CD8-positive, alpha-beta memory T cell (primary cell): Measurements from ENCODE around the gene MAGEF1. TPM values are rescaled to one million over a fixed set of nuclear protein-coding genes. Genes with fewer than 3 reads are reported as not detected.
A peak's percentile ranks its signal among the peaks of the same experiment; 100 is the strongest.

Experiments
- CTCF ChIA-PET: fragments of 350-600 bp; sonication (Branson Sonifier 250); formaldehyde crosslinking; loops from one replicate; lab custom pipeline; 2021; ENCODE audit warnings: antibody characterized with exemption; lab: Charles Lee
- POLR2A ChIA-PET: fragments of 350-600 bp; sonication (Branson Sonifier 250); formaldehyde crosslinking; loops from one replicate; lab custom pipeline; 2021; ENCODE audit warnings: antibody characterized with exemption; lab: Charles Lee
- DNase-seq, 5 donors: peaks; one replicate each; pipeline versions ENCODE4 v3.0.0 to v3.0.0-alpha.2; 2020 to 2022; ENCODE audit warnings: mixed read lengths in 1 of 5
- H3K27ac ChIP-seq: one replicate; pipeline ENCODE4 v1.7.0; 2013; ENCODE audit warnings: low read depth, mild to moderate bottlenecking, low read length, moderate library complexity
- H3K27me3 ChIP-seq: 2 replicates; pipeline ENCODE4 v1.7.0; 2013; ENCODE audit warnings: low read length, mild to moderate bottlenecking; ENCODE audit not compliant: insufficient read depth, poor library complexity, severe bottlenecking
- H3K36me3 ChIP-seq: 2 replicates; pipeline ENCODE4 v1.7.0; 2013; ENCODE audit warnings: mild to moderate bottlenecking, low read length, moderate library complexity; ENCODE audit not compliant: insufficient read depth
- H3K4me1 ChIP-seq: 2 replicates; pipeline ENCODE4 v1.7.0; 2013; ENCODE audit warnings: mild to moderate bottlenecking, low read length, moderate library complexity; ENCODE audit not compliant: insufficient read depth
- H3K4me3 ChIP-seq: 2 replicates; pipeline ENCODE4 v1.7.0; 2013; ENCODE audit warnings: mild to moderate bottlenecking, low read length
- H3K9me3 ChIP-seq: 2 replicates; pipeline ENCODE4 v1.7.0; 2013; ENCODE audit warnings: mild to moderate bottlenecking, low read length
- H3K27ac Mint-ChIP-seq, 8 donors: one replicate each; pipeline ENCODE4 v1.8.0; 2020 to 2021; ENCODE audit warnings: mixed read lengths in 8 of 8, mild to moderate bottlenecking in 6 of 8, inconsistent platforms in 3 of 8, moderate library complexity in 3 of 8
- H3K27me3 Mint-ChIP-seq, 2 donors: one replicate each; pipeline ENCODE4 v1.8.0; 2020 to 2021; ENCODE audit warnings: mixed read lengths in 2 of 2, mild to moderate bottlenecking in 1 of 2, moderate library complexity in 1 of 2
- H3K36me3 Mint-ChIP-seq, 3 donors: one replicate each; pipeline ENCODE4 v1.8.0; 2020 to 2021; ENCODE audit warnings: mixed read lengths in 3 of 3, inconsistent platforms in 1 of 3, mild to moderate bottlenecking in 1 of 3
- H3K4me1 Mint-ChIP-seq, 3 donors: one replicate each; pipeline ENCODE4 v1.8.0; 2020 to 2021; ENCODE audit warnings: mixed read lengths in 3 of 3, inconsistent platforms in 1 of 3, mild to moderate bottlenecking in 1 of 3
- H3K4me3 Mint-ChIP-seq, 7 donors: one replicate each; pipeline ENCODE4 v1.8.0; 2020 to 2021; ENCODE audit warnings: mixed read lengths in 7 of 7, mild to moderate bottlenecking in 6 of 7, moderate library complexity in 4 of 7, inconsistent platforms in 2 of 7
- H3K9me3 Mint-ChIP-seq, 5 donors: one replicate each; pipeline ENCODE4 v1.8.0; 2020 to 2022; ENCODE audit warnings: mixed read lengths in 5 of 5, mild to moderate bottlenecking in 3 of 5, moderate library complexity in 2 of 5, inconsistent platforms in 1 of 5
- polyA plus RNA-seq: library from polyadenylated mRNA; unstranded; fragments of 300-500 nt; fragmentation: Illumina TruSeq; gene quantifications from one replicate; pipeline ENCODE4 v1.2.3, GENCODE V29; 2021
- total RNA-seq, 2 experiments: library from RNA; stranded (reverse); gene quantifications; one replicate each; pipeline ENCODE4 v1.2.3, GENCODE V29; 2021

The MAGEF1 gene
- total and polyA plus RNA-seq, 3 experiments from 2014 or later, result 14.5 to 25.0 (median 24.5) TPM

DNA sequence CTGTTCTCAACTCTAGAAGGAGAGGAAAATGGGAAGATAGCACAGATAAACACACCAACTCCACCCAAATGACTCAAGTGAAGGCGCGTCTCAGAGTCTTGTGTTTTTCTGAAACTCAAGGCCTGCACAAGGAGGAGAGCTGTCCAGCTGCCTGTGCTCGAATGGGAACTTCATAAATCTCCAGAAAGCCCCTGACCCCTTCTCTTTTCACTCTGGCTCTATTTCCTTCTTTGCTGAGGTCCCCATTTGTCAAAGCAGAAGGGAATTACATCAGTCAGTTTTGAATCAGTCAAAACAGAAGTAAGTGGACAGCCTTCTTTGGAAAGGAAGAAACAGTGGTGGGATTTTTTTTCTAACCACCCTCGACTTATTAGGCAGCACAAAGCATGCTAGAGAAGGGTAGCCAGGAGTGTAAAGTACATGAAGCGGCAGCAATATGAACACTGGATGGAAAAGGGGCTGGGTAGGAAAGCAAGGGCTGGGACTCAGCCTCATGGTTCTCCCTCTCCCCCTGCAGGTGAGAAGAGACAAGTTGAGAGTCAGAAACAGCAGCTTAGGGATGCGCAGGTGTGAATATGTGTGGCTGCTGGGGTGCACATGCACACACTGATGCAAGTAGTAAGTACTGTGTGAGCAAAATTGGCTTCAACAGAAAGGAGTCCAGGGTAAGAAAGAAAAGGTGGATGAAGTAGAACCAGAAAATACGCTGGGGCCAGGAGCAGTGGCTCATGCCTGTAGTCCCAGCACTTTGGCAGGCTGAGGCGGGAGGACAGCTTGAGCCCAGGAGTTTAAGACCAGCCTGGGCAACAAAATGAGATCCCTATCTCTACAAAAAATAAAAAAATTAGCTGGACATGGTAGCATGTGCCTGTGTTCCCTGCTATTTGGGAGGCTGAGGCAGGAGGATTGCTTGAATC is 36.6 kb upstream of the MAGEF1 start:
- Mint-ChIP-seq H3K4me3 (no peak overlapping the region), H3K27me3 (peaks cover 16 to 37% of the 10 kb centered on the region in 2 donors), H3K4me1 (peaks cover 0 to 3% (median 0%) of the 10 kb centered on the region in 3 donors), H3K36me3 (no peaks in the 10 kb centered on the region), H3K9me3 (no peaks in the 10 kb centered on the region), H3K27ac (peak overlapping the region in 2 of 8 donors; percentile 0 to 22)
- peak in 1 of 5 donors; percentile 0 for DNase-seq
- Histone ChIP-seq H3K36me3 (no peaks in the 10 kb centered on the region), H3K4me1 (no peaks in the 10 kb centered on the region), H3K27ac (no peak overlapping the region), H3K27me3 (no peaks in the 10 kb centered on the region), H3K4me3 (no peak overlapping the region), H3K9me3 (no peaks in the 10 kb centered on the region)
- ChIA-PET POLR2A (no interaction called here), CTCF (no interaction called here)

DNA sequence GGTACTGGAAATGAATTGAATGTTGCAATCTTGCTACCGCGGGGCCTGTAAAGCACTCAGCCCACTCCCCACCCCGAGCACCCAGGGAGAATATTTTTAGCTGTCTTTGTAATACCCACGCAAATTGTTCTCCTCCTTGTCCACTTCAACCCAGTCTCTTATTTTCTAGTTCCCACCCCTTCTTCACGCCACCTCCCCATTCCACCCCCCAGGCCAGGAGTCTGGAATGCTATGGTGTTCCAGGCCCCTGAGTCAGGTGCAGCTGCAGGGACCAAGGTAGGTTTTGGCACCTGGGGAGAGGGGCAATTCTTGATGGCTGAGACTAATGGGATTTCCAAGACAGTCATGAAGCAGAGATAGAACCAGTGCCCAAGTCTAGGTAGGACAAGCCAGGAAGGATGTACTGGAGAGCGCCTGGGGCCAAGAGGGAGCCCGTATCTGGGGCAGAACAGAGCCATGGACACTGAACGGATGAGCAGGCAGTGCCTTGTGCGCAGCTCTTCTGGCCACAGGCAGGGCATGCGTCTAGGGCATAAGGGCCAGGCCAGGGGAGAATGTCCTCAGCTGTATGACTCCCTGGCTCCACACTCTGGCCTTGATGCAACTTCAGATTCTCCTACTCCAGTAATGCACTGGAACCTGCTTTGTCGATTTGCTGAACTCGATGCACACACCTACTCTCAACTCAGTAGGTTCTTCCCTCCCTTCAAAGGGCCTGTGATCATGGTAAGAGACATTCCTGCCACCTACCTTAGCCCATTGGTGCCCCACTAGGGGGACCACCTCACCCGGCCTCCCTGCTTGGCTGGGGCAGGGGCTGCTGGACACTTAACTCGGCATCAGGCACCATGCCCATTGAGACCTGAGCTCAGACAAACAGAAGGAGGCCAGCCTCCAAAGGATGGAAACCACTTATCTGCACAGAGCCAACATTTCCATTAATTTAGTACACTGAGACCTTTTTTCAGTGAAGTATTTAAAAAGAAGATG is 34.6 kb upstream of the MAGEF1 start:
- no peak overlapping the region for H3K27ac Mint-ChIP-seq
- Histone ChIP-seq H3K27ac (no peak overlapping the region), H3K36me3 (no peaks in the 10 kb centered on the region), H3K4me3 (no peak overlapping the region), H3K4me1 (no peaks in the 10 kb centered on the region), H3K9me3 (no peaks in the 10 kb centered on the region), H3K27me3 (no peaks in the 10 kb centered on the region)
- H3K4me3 Mint-ChIP-seq, result no peak overlapping the region
- H3K36me3 Mint-ChIP-seq, result no peaks in the 10 kb centered on the region
- peaks cover 12 to 32% of the 10 kb centered on the region in 2 donors for H3K27me3 Mint-ChIP-seq
- CTCF ChIA-PET, result interaction anchor here (1.5 kb wide), 1 partner anchor 185 kb away, joined by 4 read pairs; the partner anchor contains the start of gene EPHB3
- POLR2A ChIA-PET, result no interaction called here
- peak in 1 of 5 donors; percentile 34 for DNase-seq
- no peaks in the 10 kb centered on the region for H3K4me1 Mint-ChIP-seq
- H3K9me3 Mint-ChIP-seq, result no peaks in the 10 kb centered on the region

DNA sequence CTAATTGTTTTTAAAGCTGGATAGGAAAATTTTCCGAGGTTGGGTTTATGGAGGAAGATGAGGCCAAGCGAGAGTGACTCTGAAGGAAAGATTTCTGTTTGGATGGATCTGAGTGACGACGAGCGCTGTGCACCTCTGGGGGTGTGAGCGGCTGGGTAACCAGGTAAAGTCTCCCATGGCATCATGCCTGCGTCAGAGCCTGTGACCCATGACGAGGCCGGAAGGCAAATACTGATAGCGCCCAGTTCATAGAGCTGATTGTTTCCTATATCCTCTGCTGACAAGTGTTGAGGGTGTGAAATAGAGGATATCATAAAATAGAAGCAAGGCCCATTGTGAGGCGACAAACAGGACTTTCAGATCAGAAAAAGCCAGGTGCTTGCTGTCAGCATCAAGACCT is 33.7 kb upstream of the MAGEF1 start:
- DNase-seq, result no peak
- H3K27ac ChIP-seq, result no peak overlapping the region
- ChIA-PET CTCF (interaction anchor here (3.5 kb wide), 1 partner anchor 33 kb away, joined by 7 read pairs; no protein-coding TSS in a partner anchor), POLR2A (no interaction called here)
- Mint-ChIP-seq H3K9me3 (no peaks in the 10 kb centered on the region), H3K4me1 (no peaks in the 10 kb centered on the region), H3K27me3 (peaks cover 12 to 28% of the 10 kb centered on the region in 2 donors), H3K36me3 (no peaks in the 10 kb centered on the region), H3K27ac (no peak overlapping the region), H3K4me3 (no peak overlapping the region)
- H3K9me3 ChIP-seq, result no peaks in the 10 kb centered on the region
- H3K36me3 ChIP-seq, result no peaks in the 10 kb centered on the region
- no peaks in the 10 kb centered on the region for H3K27me3 ChIP-seq
- no peaks in the 10 kb centered on the region for H3K4me1 ChIP-seq
- no peak overlapping the region for H3K4me3 ChIP-seq

DNA sequence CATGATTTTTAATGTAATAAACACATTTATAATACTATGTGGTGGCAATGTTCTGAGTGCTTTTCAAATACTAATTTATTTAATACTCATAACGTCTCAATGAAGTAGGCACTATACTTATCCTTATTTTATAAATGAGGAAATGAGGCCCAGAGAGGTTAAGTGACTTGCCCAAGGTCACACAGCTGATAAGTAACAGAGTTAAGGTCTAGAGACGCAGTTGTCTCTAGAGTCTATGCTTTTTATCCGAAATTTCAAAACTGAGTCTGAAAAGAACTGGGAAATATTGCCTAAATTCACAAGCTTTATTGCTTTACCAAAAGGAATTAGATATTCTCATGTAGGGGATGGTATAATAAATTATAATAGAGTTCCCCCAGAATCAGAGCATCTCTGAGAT is 31.4 kb upstream of the MAGEF1 start:
- Histone ChIP-seq H3K9me3 (no peaks in the 10 kb centered on the region), H3K4me3 (no peak overlapping the region), H3K27me3 (no peaks in the 10 kb centered on the region), H3K4me1 (no peaks in the 10 kb centered on the region), H3K27ac (no peak overlapping the region), H3K36me3 (no peaks in the 10 kb centered on the region)
- Mint-ChIP-seq H3K4me1 (no peaks in the 10 kb centered on the region), H3K4me3 (no peak overlapping the region), H3K9me3 (no peaks in the 10 kb centered on the region), H3K27me3 (peaks cover 5 to 10% of the 10 kb centered on the region in 2 donors), H3K27ac (no peak overlapping the region), H3K36me3 (no peaks in the 10 kb centered on the region)
- POLR2A ChIA-PET, result no interaction called here
- no peak for DNase-seq
- CTCF ChIA-PET, result interaction anchor here (0.9 to 3.5 kb wide), 4 partner anchors 17 to 229 kb away, joined by 3 to 7 read pairs (median 6); partner anchors contain the start of gene EPHB3

DNA sequence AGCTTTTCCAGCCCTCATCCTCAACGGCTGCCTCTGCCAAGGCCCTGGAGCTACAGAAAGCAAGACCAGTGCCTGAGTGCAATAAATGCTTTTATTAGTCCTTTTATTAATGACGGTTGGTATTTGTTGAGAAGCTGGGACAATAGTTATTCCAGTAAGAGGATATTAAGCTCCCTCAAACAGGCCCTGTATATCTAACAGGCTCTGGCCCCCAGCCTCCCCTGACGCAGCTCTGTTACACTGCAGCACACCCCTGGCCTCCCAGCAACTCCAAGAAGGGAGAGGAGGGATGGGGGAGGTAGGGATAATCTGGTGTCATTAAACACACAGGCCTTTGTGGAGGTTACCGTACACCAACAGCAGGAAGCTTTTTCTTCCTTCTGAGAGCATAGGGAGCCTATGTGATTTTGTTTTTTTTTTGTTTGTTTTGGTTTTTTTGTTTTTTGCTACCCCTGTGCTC is 30.8 kb upstream of the MAGEF1 start:
- Histone ChIP-seq H3K4me3 (no peak overlapping the region), H3K27ac (no peak overlapping the region), H3K27me3 (no peaks in the 10 kb centered on the region), H3K4me1 (no peaks in the 10 kb centered on the region), H3K36me3 (no peaks in the 10 kb centered on the region), H3K9me3 (no peaks in the 10 kb centered on the region)
- no peak overlapping the region for H3K27ac Mint-ChIP-seq
- no peak overlapping the region for H3K4me3 Mint-ChIP-seq
- no peaks in the 10 kb centered on the region for H3K9me3 Mint-ChIP-seq
- no peaks in the 10 kb centered on the region for H3K4me1 Mint-ChIP-seq
- ChIA-PET POLR2A (no interaction called here), CTCF (interaction anchor here (0.5 to 3.5 kb wide), 4 partner anchors 16 to 181 kb away, joined by 3 to 7 read pairs (median 6); partner anchors contain the start of gene EPHB3)
- H3K27me3 Mint-ChIP-seq, result peaks cover 5 to 6% of the 10 kb centered on the region in 2 donors
- no peaks in the 10 kb centered on the region for H3K36me3 Mint-ChIP-seq
- DNase-seq, result peak in 1 of 5 donors; percentile 6

DNA sequence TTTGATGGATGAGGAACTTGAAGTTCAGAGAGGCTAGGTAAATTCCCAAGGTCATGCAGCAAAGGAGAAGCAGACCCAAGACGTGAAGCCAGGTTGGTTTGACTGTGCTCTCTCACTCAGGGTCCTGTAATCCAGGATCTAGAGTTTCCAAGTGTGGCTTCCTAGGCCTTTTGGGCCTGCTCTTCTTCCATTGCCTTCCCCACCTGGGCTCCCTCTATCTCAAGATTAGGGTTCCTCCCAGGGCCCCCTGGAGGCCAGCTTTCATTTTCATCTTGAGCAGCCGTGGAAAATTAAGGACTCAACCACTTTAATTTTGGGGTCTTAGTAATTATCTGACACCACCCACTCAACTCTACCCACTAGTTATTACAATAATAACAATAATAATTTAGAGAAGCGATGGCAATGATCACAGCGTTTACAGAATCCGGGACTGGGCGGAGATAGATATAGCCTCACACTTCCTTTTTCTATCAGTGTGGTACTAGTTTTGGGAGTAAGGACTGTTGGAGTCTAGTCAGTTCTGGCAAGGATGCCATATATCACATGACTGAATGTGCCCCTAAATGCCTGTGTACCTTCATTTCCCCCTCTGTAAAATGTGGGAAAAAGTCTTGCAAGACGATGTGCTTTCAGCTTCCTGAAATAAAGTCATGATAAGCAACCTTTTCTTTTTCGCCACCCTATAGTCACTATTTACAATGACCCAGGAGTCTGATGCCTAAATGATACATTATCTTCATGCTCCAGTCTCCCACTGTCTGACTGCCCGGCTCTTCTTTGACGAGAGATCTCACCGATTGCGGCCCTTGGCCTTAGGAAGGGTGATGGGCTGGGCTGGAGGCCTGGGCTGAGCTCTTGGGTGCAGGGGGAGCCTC is 30.2 kb upstream of the MAGEF1 start:
- Histone ChIP-seq H3K27ac (no peak overlapping the region), H3K27me3 (no peaks in the 10 kb centered on the region), H3K9me3 (no peaks in the 10 kb centered on the region), H3K36me3 (no peaks in the 10 kb centered on the region), H3K4me1 (no peaks in the 10 kb centered on the region), H3K4me3 (no peak overlapping the region)
- Mint-ChIP-seq H3K36me3 (no peaks in the 10 kb centered on the region), H3K9me3 (no peaks in the 10 kb centered on the region), H3K27me3 (peaks cover 7 to 9% of the 10 kb centered on the region in 2 donors), H3K27ac (no peak overlapping the region), H3K4me1 (no peaks in the 10 kb centered on the region), H3K4me3 (no peak overlapping the region)
- CTCF ChIA-PET, result interaction anchor here (0.5 to 3.5 kb wide), 4 partner anchors 15 to 180 kb away, joined by 3 to 7 read pairs (median 6); partner anchors contain the start of gene EPHB3
- POLR2A ChIA-PET, result no interaction called here
- DNase-seq, result peak in 1 of 5 donors; percentile 28

DNA sequence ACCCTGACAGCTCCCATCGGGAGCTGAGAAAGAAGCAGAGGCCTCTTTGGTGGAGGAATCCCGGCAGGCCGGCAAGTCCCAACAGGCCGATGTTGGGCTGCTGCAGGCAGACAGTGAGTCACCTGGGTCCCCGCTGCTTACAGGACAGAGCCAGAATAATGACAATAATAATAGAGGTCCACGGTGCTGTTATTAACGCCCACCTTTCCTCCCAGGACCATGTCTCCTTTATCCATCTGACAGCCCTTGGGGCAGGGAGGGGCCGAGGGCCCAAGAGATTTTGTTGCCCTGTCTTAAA is 29.3 kb upstream of the MAGEF1 start:
- H3K9me3 ChIP-seq, result no peaks in the 10 kb centered on the region
- CTCF ChIA-PET, result no interaction called here
- no peaks in the 10 kb centered on the region for H3K4me1 ChIP-seq
- DNase-seq, result no peak
- H3K36me3 Mint-ChIP-seq, result no peaks in the 10 kb centered on the region
- peaks cover 4 to 9% of the 10 kb centered on the region in 2 donors for H3K27me3 Mint-ChIP-seq
- no peak overlapping the region for H3K27ac ChIP-seq
- no peak overlapping the region for H3K27ac Mint-ChIP-seq
- H3K27me3 ChIP-seq, result no peaks in the 10 kb centered on the region
- POLR2A ChIA-PET, result no interaction called here
- H3K36me3 ChIP-seq, result no peaks in the 10 kb centered on the region
- H3K9me3 Mint-ChIP-seq, result no peaks in the 10 kb centered on the region
- no peaks in the 10 kb centered on the region for H3K4me1 Mint-ChIP-seq
- no peak overlapping the region for H3K4me3 ChIP-seq
- H3K4me3 Mint-ChIP-seq, result no peak overlapping the region
